ENCODE results near the gene PCDHA2.
"Not testable (repeated sequence)": the region's sequence is repeated elsewhere in the genome, so short reads cannot be mapped to it uniquely, and the experiment has no call there.

Gene PCDHA2

GRCh38 chr5:140821375-140822280, 27.0 kb downstream of the PCDHA2 start, which contains the start of gene PCDHA5:
PCDHA5 (plus strand) TSS chr5:140821613.
- no peak for DNase-seq

DNA sequence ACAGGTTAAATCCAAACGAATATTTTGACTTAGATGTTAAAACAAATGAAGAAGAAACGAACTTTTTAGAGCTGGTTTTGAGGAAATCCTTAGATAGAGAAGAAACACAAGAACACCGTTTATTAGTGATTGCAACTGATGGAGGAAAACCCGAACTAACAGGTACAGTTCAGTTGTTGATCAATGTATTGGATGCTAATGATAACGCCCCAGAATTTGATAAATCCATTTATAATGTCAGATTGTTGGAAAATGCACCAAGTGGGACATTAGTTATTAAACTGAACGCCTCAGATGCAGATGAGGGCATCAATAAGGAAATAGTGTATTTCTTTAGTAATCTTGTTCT, 27.6 kb downstream of the PCDHA2 start:
- DNase-seq, result no peak

- DNase-seq, result not testable (repeated sequence)
Observed at GRCh38 chr5:140822969-140823368, 28.3 kb downstream of the PCDHA2 start.

- no peak for DNase-seq
Observed at GRCh38 chr5:140823475-140823874, 28.8 kb downstream of the PCDHA2 start.

DNA sequence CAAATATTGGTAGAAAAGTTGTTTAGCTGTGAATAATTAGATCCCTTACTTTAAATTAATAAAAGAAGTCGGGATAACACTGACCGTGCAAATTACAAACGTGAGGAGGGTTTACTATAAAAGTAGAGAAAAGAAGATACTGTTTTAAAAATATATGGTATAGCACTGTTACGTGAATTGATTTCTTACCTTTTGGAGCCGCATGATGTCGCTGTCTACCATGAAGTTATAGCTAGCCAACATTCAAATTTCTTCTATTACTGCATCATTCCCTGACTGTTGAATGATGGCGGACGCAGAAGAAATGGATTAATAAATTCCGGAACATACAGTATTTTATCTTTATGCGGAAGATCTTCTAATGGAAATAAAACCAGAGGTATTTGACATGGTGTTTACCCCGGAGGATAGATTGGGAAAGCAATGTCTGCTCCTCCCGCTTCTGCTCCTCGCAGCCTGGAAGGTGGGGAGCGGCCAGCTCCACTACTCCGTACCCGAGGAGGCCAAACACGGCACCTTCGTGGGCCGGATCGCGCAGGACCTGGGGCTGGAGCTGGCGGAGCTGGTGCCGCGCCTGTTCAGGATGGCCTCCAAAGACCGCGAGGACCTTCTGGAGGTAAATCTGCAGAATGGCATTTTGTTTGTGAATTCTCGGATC, 33.2 kb downstream of the PCDHA2 start, which contains the start of gene PCDHA6:
Gene PCDHA6, plus strand, starts transcription at position 257 of the 658 bp plus-strand sequence. Its CDS starts 132 bp downstream, at position 389.
- DNase-seq, result no peak

DNA sequence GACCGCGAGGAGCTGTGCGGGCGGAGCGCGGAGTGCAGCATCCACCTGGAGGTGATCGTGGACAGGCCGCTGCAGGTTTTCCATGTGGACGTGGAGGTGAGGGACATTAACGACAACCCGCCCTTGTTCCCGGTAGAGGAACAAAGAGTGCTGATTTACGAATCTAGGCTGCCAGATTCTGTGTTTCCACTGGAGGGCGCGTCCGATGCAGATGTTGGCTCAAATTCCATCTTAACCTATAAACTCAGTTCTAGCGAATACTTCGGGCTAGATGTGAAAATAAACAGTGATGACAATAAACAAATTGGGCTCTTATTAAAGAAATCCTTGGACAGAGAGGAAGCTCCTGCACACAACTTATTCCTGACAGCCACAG, 33.7 kb downstream of the PCDHA2 start:
- no peak for DNase-seq

DNA sequence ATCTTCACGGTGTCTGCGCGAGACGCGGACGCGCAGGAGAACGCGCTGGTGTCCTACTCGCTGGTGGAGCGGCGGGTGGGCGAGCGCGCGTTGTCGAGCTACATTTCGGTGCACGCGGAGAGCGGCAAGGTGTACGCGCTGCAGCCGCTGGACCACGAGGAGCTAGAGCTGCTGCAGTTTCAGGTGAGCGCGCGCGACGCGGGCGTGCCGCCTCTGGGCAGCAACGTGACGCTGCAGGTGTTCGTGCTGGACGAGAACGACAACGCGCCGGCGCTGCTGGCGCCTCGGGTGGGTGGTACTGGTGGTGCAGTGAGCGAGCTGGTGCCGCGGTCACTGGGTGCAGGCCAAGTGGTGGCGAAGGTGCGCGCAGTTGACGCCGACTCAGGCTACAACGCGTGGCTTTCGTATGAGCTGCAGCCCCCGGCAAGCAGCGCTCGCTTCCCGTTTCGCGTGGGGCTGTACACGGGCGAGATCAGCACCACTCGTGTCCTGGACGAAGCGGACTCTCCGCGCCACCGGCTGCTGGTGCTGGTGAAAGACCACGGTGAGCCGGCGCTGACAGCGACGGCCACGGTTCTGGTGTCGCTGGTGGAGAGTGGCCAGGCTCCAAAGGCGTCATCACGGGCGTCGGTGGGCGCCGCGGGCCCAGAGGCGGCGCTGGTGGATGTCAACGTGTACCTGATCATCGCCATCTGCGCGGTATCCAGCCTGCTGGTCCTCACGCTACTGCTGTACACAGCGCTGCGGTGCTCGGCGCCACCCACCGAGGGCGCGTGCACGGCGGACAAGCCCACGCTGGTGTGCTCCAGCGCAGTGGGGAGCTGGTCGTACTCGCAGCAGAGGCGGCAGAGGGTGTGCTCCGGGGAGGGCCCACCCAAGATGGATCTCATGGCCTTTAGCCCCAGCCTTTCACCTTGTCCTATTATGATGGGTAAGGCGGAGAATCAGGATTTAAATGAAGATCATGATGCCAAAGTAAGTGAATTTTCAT, 35.2 kb downstream of the PCDHA2 start:
- DNase-seq, result not testable (repeated sequence)

- DNase-seq, result no peak
Observed at GRCh38 chr5:140833993-140834392, 39.3 kb downstream of the PCDHA2 start, which contains the start of gene PCDHA7. PCDHA7 (plus strand) TSS chr5:140834269; CDS start chr5:140834384, 115 bp downstream.

DNA sequence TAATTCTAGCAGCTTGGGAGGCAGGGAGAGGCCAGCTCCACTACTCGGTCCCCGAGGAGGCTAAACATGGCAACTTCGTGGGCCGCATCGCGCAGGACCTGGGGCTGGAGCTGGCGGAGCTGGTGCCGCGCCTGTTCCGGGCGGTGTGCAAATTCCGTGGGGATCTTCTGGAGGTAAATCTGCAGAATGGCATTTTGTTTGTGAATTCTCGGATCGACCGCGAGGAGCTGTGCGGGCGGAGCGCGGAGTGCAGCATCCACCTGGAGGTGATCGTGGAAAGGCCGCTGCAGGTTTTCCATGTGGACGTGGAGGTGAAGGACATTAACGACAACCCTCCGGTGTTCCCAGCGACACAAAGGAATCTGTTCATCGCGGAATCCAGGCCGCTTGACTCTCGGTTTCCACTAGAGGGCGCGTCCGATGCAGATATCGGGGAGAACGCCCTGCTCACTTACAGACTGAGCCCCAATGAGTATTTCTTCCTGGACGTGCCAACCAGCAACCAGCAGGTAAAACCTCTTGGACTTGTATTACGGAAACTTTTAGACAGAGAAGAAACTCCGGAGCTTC, 39.9 kb downstream of the PCDHA2 start:
- DNase-seq, result not testable (repeated sequence)

- DNase-seq, result no peak
Observed at GRCh38 chr5:140835622-140836510, 41.2 kb downstream of the PCDHA2 start.

- peak; percentile 23 for DNase-seq
Observed at GRCh38 chr5:140840978-140841962, 46.6 kb downstream of the PCDHA2 start, which contains the start of gene PCDHA8. PCDHA8 (plus strand) TSS chr5:140841187; CDS start chr5:140841322, 135 bp downstream.

DNA sequence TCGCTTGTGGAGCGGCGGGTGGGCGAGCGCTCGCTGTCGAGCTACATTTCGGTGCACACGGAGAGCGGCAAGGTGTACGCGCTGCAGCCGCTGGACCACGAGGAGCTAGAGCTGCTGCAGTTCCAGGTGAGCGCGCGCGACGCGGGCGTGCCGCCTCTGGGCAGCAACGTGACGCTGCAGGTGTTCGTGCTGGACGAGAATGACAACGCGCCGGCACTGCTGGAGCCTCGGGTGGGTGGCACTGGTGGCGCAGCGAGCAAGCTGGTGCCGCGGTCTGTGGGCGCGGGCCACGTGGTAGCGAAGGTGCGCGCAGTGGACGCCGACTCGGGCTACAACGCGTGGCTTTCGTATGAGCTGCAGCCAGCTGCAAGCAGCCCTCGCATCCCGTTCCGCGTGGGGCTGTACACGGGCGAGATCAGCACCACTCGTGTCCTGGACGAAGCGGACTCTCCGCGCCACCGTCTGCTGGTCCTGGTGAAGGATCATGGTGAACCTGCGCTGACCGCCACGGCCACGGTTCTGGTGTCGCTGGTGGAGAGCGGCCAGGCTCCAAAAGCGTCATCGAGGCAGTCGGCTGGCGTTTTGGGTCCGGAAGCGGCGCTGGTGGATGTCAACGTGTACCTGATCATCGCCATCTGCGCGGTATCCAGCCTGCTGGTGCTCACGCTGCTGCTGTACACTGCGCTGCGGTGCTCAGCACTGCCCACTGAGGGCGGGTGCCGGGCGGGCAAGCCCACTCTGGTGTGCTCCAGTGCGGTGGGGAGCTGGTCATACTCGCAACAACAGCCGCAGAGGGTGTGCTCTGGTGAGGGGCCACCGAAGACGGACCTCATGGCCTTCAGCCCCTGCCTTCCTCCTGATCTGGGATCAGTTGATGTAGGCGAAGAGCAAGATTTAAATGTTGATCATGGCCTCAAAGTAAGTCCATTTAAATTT, 48.4 kb downstream of the PCDHA2 start:
- DNase-seq, result no peak
